ENCODE results near the gene DISC1. TPM values are rescaled to one million over a fixed set of nuclear protein-coding genes. Genes with fewer than 3 reads are reported as not detected.

The DISC1 gene
- total RNA-seq, 5 donors from 2014 or later (not counting 1 experiment from before 2014, with no cell fraction given) = 12.9 to 37.0 (median 14.6) TPM

GRCh38 chr1:232017759-232018158, 391.2 kb downstream of the DISC1 start:
- no peak for ATAC-seq (replicated peaks in 1 of 4)
- no peaks in the 10 kb centered on the region for H3K4me1 Mint-ChIP-seq
- ChIA-PET POLR2A (no interaction called here), CTCF (no interaction called here)
- H3K36me3 ChIP-seq (ENCODE audit: control insufficient read depth in 2 of 2, extremely low read depth in 1 of 2, insufficient read depth in 1 of 2, low read length in 1 of 2) = peaks cover 0 to 2% of the 10 kb centered on the region in 2 donors
- no CpG with 5 or more reads among the region's 1 CpG for WGBS (ENCODE audit: insufficient coverage)
- no peak overlapping the region for H3K4me3 Mint-ChIP-seq
- no peaks in the 10 kb centered on the region for H3K9me3 Mint-ChIP-seq
- H3K9me3 ChIP-seq = no peaks in the 10 kb centered on the region
- no peaks in the 10 kb centered on the region for H3K27me3 Mint-ChIP-seq
- H3K27ac ChIP-seq (ENCODE audit: low read length) = no peak overlapping the region
- no peaks in the 10 kb centered on the region for H3K27me3 ChIP-seq (replicated peaks in 1 of 2; ENCODE audit: control insufficient read depth in 2 of 2, extremely low read depth in 1 of 2, insufficient read depth in 2 of 2, low read length in 1 of 2)
- no peak overlapping the region for H3K27ac Mint-ChIP-seq
- H3K4me1 ChIP-seq (ENCODE audit: control insufficient read depth in 1 of 2, extremely low read depth in 1 of 2, insufficient read depth in 2 of 2, low read length in 2 of 2) = no peaks in the 10 kb centered on the region
- peaks cover 23% of the 10 kb centered on the region for H3K36me3 Mint-ChIP-seq
- no peak for DNase-seq
- no peak overlapping the region for H3K4me3 ChIP-seq (ENCODE audit: control insufficient read depth in 1 of 2, extremely low read depth in 1 of 2, low read length in 1 of 2)

GRCh38 chr1:232018231-232019025, 391.8 kb downstream of the DISC1 start:
- H3K9me3 ChIP-seq = no peaks in the 10 kb centered on the region
- Mint-ChIP-seq H3K27me3 (no peaks in the 10 kb centered on the region), H3K9me3 (no peaks in the 10 kb centered on the region), H3K36me3 (peaks cover 19% of the 10 kb centered on the region), H3K4me1 (no peaks in the 10 kb centered on the region), H3K4me3 (no peak overlapping the region), H3K27ac (no peak overlapping the region)
- H3K4me3 ChIP-seq (ENCODE audit: control insufficient read depth in 1 of 2, extremely low read depth in 1 of 2, low read length in 1 of 2) = no peak overlapping the region
- no peak for DNase-seq
- no peaks in the 10 kb centered on the region for H3K36me3 ChIP-seq (ENCODE audit: control insufficient read depth in 2 of 2, extremely low read depth in 1 of 2, insufficient read depth in 1 of 2, low read length in 1 of 2)
- CTCF ChIA-PET = no interaction called here
- 81% methylated on average over 2 of the region's 3 CpGs for WGBS (ENCODE audit: insufficient coverage)
- no peaks in the 10 kb centered on the region for H3K27me3 ChIP-seq (replicated peaks in 1 of 2; ENCODE audit: control insufficient read depth in 2 of 2, extremely low read depth in 1 of 2, insufficient read depth in 2 of 2, low read length in 1 of 2)
- POLR2A ChIA-PET = no interaction called here
- H3K4me1 ChIP-seq (ENCODE audit: control insufficient read depth in 1 of 2, extremely low read depth in 1 of 2, insufficient read depth in 2 of 2, low read length in 2 of 2) = no peaks in the 10 kb centered on the region
- no peak overlapping the region for H3K27ac ChIP-seq (ENCODE audit: low read length)
- ATAC-seq (replicated peaks in 1 of 4) = no peak

- ATAC-seq (replicated peaks in 1 of 4) = no peak
- no peak overlapping the region for H3K4me3 Mint-ChIP-seq
- DNase-seq = no peak
- no peaks in the 10 kb centered on the region for H3K4me1 ChIP-seq (ENCODE audit: control insufficient read depth in 1 of 2, extremely low read depth in 1 of 2, insufficient read depth in 2 of 2, low read length in 2 of 2)
- peaks cover 13% of the 10 kb centered on the region for H3K36me3 Mint-ChIP-seq
- CTCF ChIA-PET = no interaction called here
- no peaks in the 10 kb centered on the region for H3K9me3 ChIP-seq
- WGBS (ENCODE audit: insufficient coverage) = no CpG with 5 or more reads among the region's 5 CpGs
- H3K9me3 Mint-ChIP-seq = no peaks in the 10 kb centered on the region
- H3K27ac Mint-ChIP-seq = no peak overlapping the region
- H3K27ac ChIP-seq (ENCODE audit: low read length) = no peak overlapping the region
- no peaks in the 10 kb centered on the region for H3K27me3 ChIP-seq (replicated peaks in 1 of 2; ENCODE audit: control insufficient read depth in 2 of 2, extremely low read depth in 1 of 2, insufficient read depth in 2 of 2, low read length in 1 of 2)
- POLR2A ChIA-PET = no interaction called here
- H3K27me3 Mint-ChIP-seq = no peaks in the 10 kb centered on the region
- H3K4me3 ChIP-seq (ENCODE audit: control insufficient read depth in 1 of 2, extremely low read depth in 1 of 2, low read length in 1 of 2) = no peak overlapping the region
- no peaks in the 10 kb centered on the region for H3K4me1 Mint-ChIP-seq
- no peaks in the 10 kb centered on the region for H3K36me3 ChIP-seq (ENCODE audit: control insufficient read depth in 2 of 2, extremely low read depth in 1 of 2, insufficient read depth in 1 of 2, low read length in 1 of 2)
These were observed 392.4 kb downstream of the DISC1 start for GRCh38 chr1:232019026-232019340.

GRCh38 chr1:232020352-232020751, 393.8 kb downstream of the DISC1 start:
- WGBS (ENCODE audit: insufficient coverage) = no CpG with 5 or more reads among the region's 1 CpG
- Histone ChIP-seq H3K4me1 (ENCODE audit: control insufficient read depth in 1 of 2, extremely low read depth in 1 of 2, insufficient read depth in 2 of 2, low read length in 2 of 2) (no peaks in the 10 kb centered on the region), H3K36me3 (ENCODE audit: control insufficient read depth in 2 of 2, extremely low read depth in 1 of 2, insufficient read depth in 1 of 2, low read length in 1 of 2) (no peaks in the 10 kb centered on the region), H3K27me3 (replicated peaks in 1 of 2; ENCODE audit: control insufficient read depth in 2 of 2, extremely low read depth in 1 of 2, insufficient read depth in 2 of 2, low read length in 1 of 2) (no peaks in the 10 kb centered on the region), H3K4me3 (ENCODE audit: control insufficient read depth in 1 of 2, extremely low read depth in 1 of 2, low read length in 1 of 2) (no peak overlapping the region), H3K27ac (ENCODE audit: low read length) (no peak overlapping the region), H3K9me3 (no peaks in the 10 kb centered on the region)
- Mint-ChIP-seq H3K9me3 (no peaks in the 10 kb centered on the region), H3K27me3 (no peaks in the 10 kb centered on the region), H3K4me3 (no peak overlapping the region), H3K36me3 (peaks cover 12% of the 10 kb centered on the region), H3K27ac (no peak overlapping the region), H3K4me1 (no peaks in the 10 kb centered on the region)
- ATAC-seq (replicated peaks in 1 of 4) (no peak), DNase-seq (no peak)
- POLR2A ChIA-PET = no interaction called here
- CTCF ChIA-PET = interaction anchor here in 1 of 2 donors (0.7 kb wide), 1 partner anchor 86 kb away, joined by 4 read pairs; no protein-coding TSS in a partner anchor

GRCh38 chr1:232029315-232029714, 402.7 kb downstream of the DISC1 start:
- Histone ChIP-seq H3K27me3 (replicated peaks in 1 of 2; ENCODE audit: control insufficient read depth in 2 of 2, extremely low read depth in 1 of 2, insufficient read depth in 2 of 2, low read length in 1 of 2) (no peaks in the 10 kb centered on the region), H3K4me1 (ENCODE audit: control insufficient read depth in 1 of 2, extremely low read depth in 1 of 2, insufficient read depth in 2 of 2, low read length in 2 of 2) (no peaks in the 10 kb centered on the region), H3K27ac (ENCODE audit: low read length) (no peak overlapping the region), H3K9me3 (no peaks in the 10 kb centered on the region), H3K4me3 (ENCODE audit: control insufficient read depth in 1 of 2, extremely low read depth in 1 of 2, low read length in 1 of 2) (no peak overlapping the region), H3K36me3 (ENCODE audit: control insufficient read depth in 2 of 2, extremely low read depth in 1 of 2, insufficient read depth in 1 of 2, low read length in 1 of 2) (peaks cover 0 to 5% of the 10 kb centered on the region in 2 donors)
- H3K36me3 Mint-ChIP-seq = peaks cover 53% of the 10 kb centered on the region
- WGBS (ENCODE audit: insufficient coverage) = 100% methylated on average over 2 of the region's 4 CpGs
- H3K27me3 Mint-ChIP-seq = no peaks in the 10 kb centered on the region
- no peak for ATAC-seq (replicated peaks in 1 of 4)
- no peaks in the 10 kb centered on the region for H3K9me3 Mint-ChIP-seq
- H3K4me1 Mint-ChIP-seq = no peaks in the 10 kb centered on the region
- no peak overlapping the region for H3K4me3 Mint-ChIP-seq
- CTCF ChIA-PET = no interaction called here
- no peak overlapping the region for H3K27ac Mint-ChIP-seq
- POLR2A ChIA-PET = no interaction called here
- no peak for DNase-seq

- H3K27me3 Mint-ChIP-seq = no peaks in the 10 kb centered on the region
- Histone ChIP-seq H3K9me3 (no peaks in the 10 kb centered on the region), H3K4me1 (ENCODE audit: control insufficient read depth in 1 of 2, extremely low read depth in 1 of 2, insufficient read depth in 2 of 2, low read length in 2 of 2) (no peaks in the 10 kb centered on the region), H3K4me3 (ENCODE audit: control insufficient read depth in 1 of 2, extremely low read depth in 1 of 2, low read length in 1 of 2) (no peak overlapping the region), H3K27me3 (replicated peaks in 1 of 2; ENCODE audit: control insufficient read depth in 2 of 2, extremely low read depth in 1 of 2, insufficient read depth in 2 of 2, low read length in 1 of 2) (no peaks in the 10 kb centered on the region), H3K36me3 (ENCODE audit: control insufficient read depth in 2 of 2, extremely low read depth in 1 of 2, insufficient read depth in 1 of 2, low read length in 1 of 2) (peaks cover 3 to 5% of the 10 kb centered on the region in 2 donors), H3K27ac (ENCODE audit: low read length) (no peak overlapping the region)
- DNase-seq (no peak), ATAC-seq (replicated peaks in 1 of 4) (no peak)
- H3K36me3 Mint-ChIP-seq = peaks cover 58% of the 10 kb centered on the region
- no peak overlapping the region for H3K27ac Mint-ChIP-seq
- H3K4me1 Mint-ChIP-seq = no peaks in the 10 kb centered on the region
- H3K4me3 Mint-ChIP-seq = no peak overlapping the region
- ChIA-PET POLR2A (no interaction called here), CTCF (no interaction called here)
- H3K9me3 Mint-ChIP-seq = no peaks in the 10 kb centered on the region
These were observed 404.6 kb downstream of the DISC1 start for GRCh38 chr1:232031156-232031555.

- Histone ChIP-seq H3K4me3 (ENCODE audit: control insufficient read depth in 1 of 2, extremely low read depth in 1 of 2, low read length in 1 of 2) (no peak overlapping the region), H3K27ac (ENCODE audit: low read length) (no peak overlapping the region), H3K36me3 (ENCODE audit: control insufficient read depth in 2 of 2, extremely low read depth in 1 of 2, insufficient read depth in 1 of 2, low read length in 1 of 2) (peaks cover 3% of the 10 kb centered on the region in 2 donors), H3K4me1 (ENCODE audit: control insufficient read depth in 1 of 2, extremely low read depth in 1 of 2, insufficient read depth in 2 of 2, low read length in 2 of 2) (no peaks in the 10 kb centered on the region), H3K27me3 (replicated peaks in 1 of 2; ENCODE audit: control insufficient read depth in 2 of 2, extremely low read depth in 1 of 2, insufficient read depth in 2 of 2, low read length in 1 of 2) (no peaks in the 10 kb centered on the region), H3K9me3 (no peaks in the 10 kb centered on the region)
- Mint-ChIP-seq H3K9me3 (no peaks in the 10 kb centered on the region), H3K4me3 (no peak overlapping the region), H3K36me3 (peaks cover 44% of the 10 kb centered on the region), H3K4me1 (no peaks in the 10 kb centered on the region), H3K27ac (no peak overlapping the region), H3K27me3 (no peaks in the 10 kb centered on the region)
- CTCF ChIA-PET = no interaction called here
- no peak for ATAC-seq (replicated peaks in 1 of 4)
- DNase-seq = no peak
- 94% methylated on average over 2 of the region's 4 CpGs for WGBS (ENCODE audit: insufficient coverage)
- POLR2A ChIA-PET = interaction anchor here in 1 of 2 donors (0.6 kb wide), 1 partner anchor 27 kb away, joined by 3 read pairs; no protein-coding TSS in a partner anchor
These were observed 406.7 kb downstream of the DISC1 start for GRCh38 chr1:232033285-232033684.

Data from T-cell (primary cell).